K562 (cell line): ENCODE results near the gene MED20. TPM values are rescaled to one million over a fixed set of nuclear protein-coding genes. Genes with fewer than 3 reads are reported as not detected.

Experiments
- ATAC-seq: fragments of 200-7000 bp; cut with Tn5 transposase; 3 replicates; pipeline ENCODE4 v1.9.1; 2020; ENCODE audit warnings: moderate library complexity
- BruUV-seq: library from RNA; stranded (reverse); fragments of 400-500 nt; replicated peaks from 2 replicates; lab custom pipeline; 2021; lab: Mats Ljungman, UMichigan
- CTCF ChIA-PET: fragments of 300-600 bp; formaldehyde crosslinking; extraction: SDS; loops from one replicate; lab custom pipeline; 2021; ENCODE audit warnings: low intra/inter-chr PET ratio; lab: Yijun Ruan, JAX
- POLR2A ChIA-PET: fragments of 300-600, 350-650 bp; sonication (Branson Sonifier 250); formaldehyde crosslinking; extraction: SDS; loops from one replicate; lab custom pipeline; 2021; ENCODE audit warnings: antibody characterized with exemption, inconsistent platforms; lab: Yijun Ruan, JAX
- DNase-seq, 4 experiments: peaks; one replicate each; pipeline versions ENCODE4 v3.0.0 to v3.0.0-alpha.2; 2011 to 2018; ENCODE audit warnings: low spot score in 3 of 4, mixed read lengths in 3 of 4; ENCODE audit errors: extremely low read depth in 1 of 4
- FAIRE-seq: peaks from 2 replicates; lab custom pipeline; 2011; peaks lifted over from hg19 to GRCh38; lab: Jason Lieb, UNC
- H2AFZ ChIP-seq: 2 replicates; pipeline ENCODE4 v1.6.0; 2011; ENCODE audit warnings: low read depth, low read length, control low read depth, inconsistent platforms
- H3K27ac ChIP-seq: fragments of 200-600 bp; 3 replicates; pipeline ENCODE4 v1.8.0; 2011; ENCODE audit warnings: low read depth, mild to moderate bottlenecking, control low read depth, inconsistent platforms, low read length, moderate library complexity, mixed read lengths; ENCODE audit errors: extremely low read depth
- H3K27me3 ChIP-seq, 2 experiments: fragments of 300-600 bp in 1 of 2; 2 replicates in 1 of 2; 3 replicates in 1 of 2; pipeline versions ENCODE4 v1.6.0 to v1.8.0; 2011; ENCODE audit warnings: inconsistent platforms in 2 of 2, low read length in 2 of 2, mild to moderate bottlenecking in 1 of 2, mixed read lengths in 1 of 2, moderate library complexity in 1 of 2; ENCODE audit not compliant: control insufficient read depth in 2 of 2, insufficient read depth in 2 of 2
- H3K36me3 ChIP-seq: fragments of 300-600 bp; 3 replicates; pipeline ENCODE4 v1.8.0; 2011; ENCODE audit warnings: mild to moderate bottlenecking, low read length, inconsistent platforms; ENCODE audit not compliant: control insufficient read depth, insufficient read depth
- H3K4me1 ChIP-seq, 2 experiments: fragments of 200-600 bp in 1 of 2; replicated peaks in 1 of 2; 2 replicates in 1 of 2; 3 replicates in 1 of 2; pipeline versions ENCODE4 v1.5.1 to v1.8.0; 2011; ENCODE audit warnings: inconsistent platforms in 2 of 2, low read length in 2 of 2, mild to moderate bottlenecking in 1 of 2, mixed read lengths in 1 of 2, moderate library complexity in 1 of 2; ENCODE audit not compliant: control insufficient read depth in 2 of 2, insufficient read depth in 2 of 2
- H3K4me2 ChIP-seq: 2 replicates; pipeline ENCODE4 v1.6.1; 2011; ENCODE audit warnings: low read length, control low read depth, inconsistent platforms, mixed read lengths; ENCODE audit not compliant: insufficient read depth
- H3K4me3 ChIP-seq: fragments of 200-600 bp; sonication (generic), shearing (Covaris generic); 2 replicates; pipeline ENCODE4 v1.5.1; 2016; ENCODE audit warnings: control low read depth, inconsistent platforms
- H3K79me2 ChIP-seq: fragments of 200-600 bp; 3 replicates; pipeline ENCODE4 v1.8.0; 2011; ENCODE audit warnings: low read length, inconsistent platforms; ENCODE audit not compliant: control insufficient read depth, insufficient read depth
- H3K9ac ChIP-seq, 2 experiments: 2 replicates each; pipeline versions ENCODE4 v1.6.0 to v1.6.1; 2011; ENCODE audit warnings: low read depth in 2 of 2, low read length in 2 of 2, control low read depth in 1 of 2, inconsistent platforms in 1 of 2, mild to moderate bottlenecking in 1 of 2, mixed read lengths in 1 of 2; ENCODE audit not compliant: insufficient read depth in 1 of 2
- H3K9me1 ChIP-seq: one replicate; pipeline ENCODE4 v1.6.0; 2011; ENCODE audit warnings: inconsistent platforms, mild to moderate bottlenecking, low read length, moderate library complexity; ENCODE audit not compliant: control insufficient read depth, insufficient read depth
- H3K9me3 ChIP-seq: replicated peaks from 2 replicates; pipeline ENCODE4 v1.5.1; 2011; ENCODE audit warnings: low read depth, low read length, inconsistent platforms; ENCODE audit not compliant: control insufficient read depth, insufficient read depth
- H4K20me1 ChIP-seq: replicated peaks from 2 replicates; pipeline ENCODE4 v1.6.1; 2011; ENCODE audit warnings: low read length, inconsistent platforms, mixed read lengths; ENCODE audit not compliant: control insufficient read depth, insufficient read depth
- ATF7 ChIP-seq: fragments of 450-650 bp; IDR thresholded peaks from 2 replicates; pipeline ENCODE4 v1.7.1; 2014; ENCODE audit warnings: mild to moderate bottlenecking, moderate library complexity
- BHLHE40 ChIP-seq: IDR thresholded peaks from 2 replicates; pipeline ENCODE4 v1.6.1; 2011; ENCODE audit warnings: low read length, improper control_type of control experiment
- EWSR1 ChIP-seq: fragments of 450-650 bp; IDR thresholded peaks from 2 replicates; pipeline ENCODE4 v1.6.1; 2018; ENCODE audit warnings: borderline replicate concordance, mild to moderate bottlenecking, low read depth, moderate library complexity; ENCODE audit not compliant: partially characterized antibody
- FOXJ2 ChIP-seq: fragments of 200-800 bp; sonication (Bioruptor generic); IDR thresholded peaks from 2 replicates; pipeline ENCODE4 v1.6.1; 2016; ENCODE audit warnings: missing genetic modification characterization, missing compliant biosample characterization
- MEIS2 ChIP-seq: fragments of 450-650 bp; IDR thresholded peaks from 2 replicates; pipeline ENCODE4 v1.6.1; 2014; ENCODE audit warnings: mild to moderate bottlenecking; ENCODE audit not compliant: partially characterized antibody
- MTA3 ChIP-seq: fragments of 450-650 bp; formaldehyde crosslinking; IDR thresholded peaks from 2 replicates; pipeline ENCODE4 v1.6.1; 2017; ENCODE audit warnings: mild to moderate bottlenecking, borderline replicate concordance
- NRF1 ChIP-seq, 2 experiments: fragments of 450-650 bp; IDR thresholded peaks in 1 of 2; conservative IDR thresholded peaks in 1 of 2; 2 replicates each; pipeline ENCODE4 v1.6.1; 2014; ENCODE audit warnings: mild to moderate bottlenecking in 2 of 2
- PBX2 ChIP-seq, 2 experiments: IDR thresholded peaks in 1 of 2; conservative IDR thresholded peaks in 1 of 2; 2 replicates each; pipeline ENCODE4 v1.6.1; 2016; ENCODE audit warnings: low read depth in 2 of 2, mild to moderate bottlenecking in 1 of 2, missing compliant biosample characterization in 1 of 2, missing genetic modification characterization in 1 of 2, moderate library complexity in 1 of 2
- POLR2A ChIP-seq: fragments of 450-650 bp; conservative IDR thresholded peaks from 2 replicates; pipeline ENCODE4 v1.6.1; 2016
- SIRT6 ChIP-seq: IDR thresholded peaks from one replicate; pipeline ENCODE4 v1.6.1; 2012; ENCODE audit warnings: low read depth, mild to moderate bottlenecking, control low read depth, inconsistent platforms, low read length, moderate library complexity
- SUPT5H ChIP-seq: fragments of 450-650 bp; IDR thresholded peaks from 2 replicates; pipeline ENCODE4 v1.6.1; 2016
- ZC3H4 ChIP-seq: sonication (generic); formaldehyde crosslinking; IDR thresholded peaks from 2 replicates; pipeline ENCODE4 v1.9.0; 2021; ENCODE audit warnings: missing genetic modification reagents, borderline replicate concordance
- ZNF3 ChIP-seq: fragments of 250-450 bp; sonication (Bioruptor Pico); IDR thresholded peaks from 2 replicates; pipeline ENCODE4 v1.5.0; 2021; ENCODE audit warnings: mild to moderate bottlenecking, moderate library complexity
- ZNF436 ChIP-seq: fragments of 250-450, 450-650 bp; sonication (Bioruptor Pico); formaldehyde crosslinking; IDR thresholded peaks from 2 replicates; pipeline ENCODE4 v1.7.0; 2020; ENCODE audit warnings: mild to moderate bottlenecking
- ZNF830 ChIP-seq: fragments of 250-450 bp; sonication (Bioruptor Pico); IDR thresholded peaks from 2 replicates; pipeline ENCODE4 v1.5.0; 2021; ENCODE audit warnings: mild to moderate bottlenecking
- WGBS: fragments of 100-300 bp; shearing (Covaris generic); methylation state at CpG from one replicate; pipeline ENCODE4 v1.1.6; 2016; ENCODE audit warnings: low coverage, mixed read lengths; ENCODE audit not compliant: insufficient coverage; ENCODE audit errors: missing lambda C conversion rate; 5-methylcytosine and 5-hydroxymethylcytosine counted together
- in situ Hi-C: fragments of 300-500 bp; cut with MboI; formaldehyde crosslinking; loops from 4 replicates; pipeline ENCODE4 v1.15.0; 2018; ENCODE audit warnings: inconsistent platforms, mixed read lengths
- intact Hi-C: fragments of 100-400 bp; cut with micrococcal nuclease; formaldehyde crosslinking; loops from 2 replicates; pipeline ENCODE4 v1.14.2; 2022
- polyA plus RNA-seq, 8 experiments: library from polyadenylated mRNA; depleted of rRNA in 4 of 8; stranded (reverse) in 5 of 8; unstranded in 3 of 8; fragments of >200 nt; fragmentation: Nextera tagmentation in 2 of 8; fragmentation: Illumina TruSeq in 1 of 8; extraction: Ambion mirVana in 2 of 8; extraction: Trizol in 1 of 8; gene quantifications; 2 replicates each; pipeline versions ENCODE4 v1.2.1 to v1.2.3, GENCODE V29; 2011 to 2014; ENCODE audit warnings: inconsistent platforms in 1 of 8, missing spikeins in 1 of 8
- total RNA-seq, 7 experiments: library from RNA; depleted of rRNA in 6 of 7; stranded (reverse); fragments of >200 nt in 6 of 7; fragmentation: Illumina TruSeq in 2 of 7; extraction: Trizol in 2 of 7; gene quantifications; 2 replicates each; pipeline versions ENCODE4 v1.2.1 to v1.2.3, GENCODE V29; 2011 to 2021; ENCODE audit warnings: low replicate concordance in 1 of 7
- TF ChIP-seq, protein P1 (sequence below): fragments of 450-650 bp; IDR thresholded peaks from 2 replicates; pipeline ENCODE4 v1.6.1; 2016
- TF ChIP-seq, protein P2 (sequence below), 2 experiments: fragments of 450-650 bp in 1 of 2; IDR thresholded peaks; 2 replicates each; pipeline ENCODE4 v1.6.1; 2011 to 2017; ENCODE audit warnings: low read depth in 2 of 2, antibody characterized with exemption in 1 of 2, borderline replicate concordance in 1 of 2, low read length in 1 of 2, mild to moderate bottlenecking in 1 of 2, mixed read lengths in 1 of 2; ENCODE audit not compliant: control insufficient read depth in 1 of 2

The MED20 gene
- total and polyA plus RNA-seq, 9 of the 15 experiments (the other 6 are each of a cell fraction or from before 2014, with no cell fraction given) = 27.3 to 80.9 (median 46.0) TPM

DNA sequence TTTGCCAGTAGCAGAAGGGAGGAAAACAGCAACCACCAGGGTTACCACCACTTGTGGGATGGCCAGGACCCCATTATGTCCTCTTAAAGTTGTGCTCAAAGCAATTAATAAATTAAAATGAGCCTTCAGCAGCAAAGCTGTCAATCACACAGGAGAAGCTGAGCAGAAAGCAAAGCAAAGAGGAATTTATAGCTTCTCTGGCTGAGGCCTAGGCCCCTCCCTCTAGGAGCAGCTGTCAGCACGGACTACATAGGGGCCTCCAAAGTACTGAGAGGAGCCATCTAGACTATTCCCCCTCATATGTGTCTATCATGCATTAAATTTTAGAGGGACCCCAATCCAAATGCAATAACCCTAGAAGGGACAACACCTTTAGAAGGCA, 14.2 kb upstream of the MED20 start:
- H3K9me3 ChIP-seq = no peaks in the 10 kb centered on the region
- in situ Hi-C loops = loop anchor here (5.0 kb wide), 1 partner anchor 107 kb away; no protein-coding TSS in a partner anchor
- no peak overlapping the region for H2AFZ ChIP-seq
- TSS peak; percentile 20 for BruUV-seq
- H3K4me3 ChIP-seq = no peak overlapping the region
- ATAC-seq (no peak), DNase-seq (no peak), FAIRE-seq (no peak)
- H3K27me3 ChIP-seq = no peaks in the 10 kb centered on the region
- no peak overlapping the region for H3K27ac ChIP-seq
- WGBS = 5% methylated on average over 1 of the region's 1 CpG
- peaks cover 48 to 53% of the 10 kb centered on the region in 2 experiments for H3K4me1 ChIP-seq
- H3K9me1 ChIP-seq = no peaks in the 10 kb centered on the region
- no peak overlapping the region for H3K4me2 ChIP-seq
- peaks cover 61% of the 10 kb centered on the region for H3K79me2 ChIP-seq
- peaks cover 97% of the 10 kb centered on the region for H3K36me3 ChIP-seq
- CTCF ChIA-PET = no interaction called here
- no peak overlapping the region for H3K9ac ChIP-seq
- H4K20me1 ChIP-seq = peaks cover 18% of the 10 kb centered on the region
- intact Hi-C loops = loop anchor here (5.0 to 10.0 kb wide), 2 partner anchors 260 to 282 kb away; partner anchors contain the start of genes GUCA1B and MRPS10
- POLR2A ChIA-PET = interaction anchor here (0.7 to 13.7 kb wide), 10 partner anchors 9 to 149 kb away, joined by 3 to 166 read pairs (median 4); partner anchors contain the start of genes BYSL, MED20 and USP49
- no peak for TF ChIP-seq FOXJ2 (tag)
- peak; percentile 52; the same call in 1 of the 2 replicates for TF ChIP-seq SUPT5H
- TF ChIP-seq ZNF830 (CRISPR knock-in tag) = no peak
- no peak for TF ChIP-seq EWSR1
- TF ChIP-seq ATF7 = no peak
- no peak for TF ChIP-seq NRF1 (conservative IDR thresholded peaks at IDR 0.05 in 1 of 2, IDR thresholded peaks at IDR 0.05 in 1 of 2)
- TF ChIP-seq BHLHE40 = no peak
- TF ChIP-seq SIRT6 = peak; percentile 9
- no peak for TF ChIP-seq ZNF3 (CRISPR knock-in tag)
- TF ChIP-seq POLR2A = peak; percentile 37
- TF ChIP-seq, protein P1, sequence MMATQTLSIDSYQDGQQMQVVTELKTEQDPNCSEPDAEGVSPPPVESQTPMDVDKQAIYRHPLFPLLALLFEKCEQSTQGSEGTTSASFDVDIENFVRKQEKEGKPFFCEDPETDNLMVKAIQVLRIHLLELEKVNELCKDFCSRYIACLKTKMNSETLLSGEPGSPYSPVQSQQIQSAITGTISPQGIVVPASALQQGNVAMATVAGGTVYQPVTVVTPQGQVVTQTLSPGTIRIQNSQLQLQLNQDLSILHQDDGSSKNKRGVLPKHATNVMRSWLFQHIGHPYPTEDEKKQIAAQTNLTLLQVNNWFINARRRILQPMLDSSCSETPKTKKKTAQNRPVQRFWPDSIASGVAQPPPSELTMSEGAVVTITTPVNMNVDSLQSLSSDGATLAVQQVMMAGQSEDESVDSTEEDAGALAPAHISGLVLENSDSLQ = peak; percentile 86
- no peak for TF ChIP-seq ZNF436 (CRISPR knock-in tag)
- no peak for TF ChIP-seq ZC3H4 (CRISPR knock-in tag)
- no peak for TF ChIP-seq MTA3
- TF ChIP-seq MEIS2 = peak; percentile 19
- TF ChIP-seq, protein P2, sequence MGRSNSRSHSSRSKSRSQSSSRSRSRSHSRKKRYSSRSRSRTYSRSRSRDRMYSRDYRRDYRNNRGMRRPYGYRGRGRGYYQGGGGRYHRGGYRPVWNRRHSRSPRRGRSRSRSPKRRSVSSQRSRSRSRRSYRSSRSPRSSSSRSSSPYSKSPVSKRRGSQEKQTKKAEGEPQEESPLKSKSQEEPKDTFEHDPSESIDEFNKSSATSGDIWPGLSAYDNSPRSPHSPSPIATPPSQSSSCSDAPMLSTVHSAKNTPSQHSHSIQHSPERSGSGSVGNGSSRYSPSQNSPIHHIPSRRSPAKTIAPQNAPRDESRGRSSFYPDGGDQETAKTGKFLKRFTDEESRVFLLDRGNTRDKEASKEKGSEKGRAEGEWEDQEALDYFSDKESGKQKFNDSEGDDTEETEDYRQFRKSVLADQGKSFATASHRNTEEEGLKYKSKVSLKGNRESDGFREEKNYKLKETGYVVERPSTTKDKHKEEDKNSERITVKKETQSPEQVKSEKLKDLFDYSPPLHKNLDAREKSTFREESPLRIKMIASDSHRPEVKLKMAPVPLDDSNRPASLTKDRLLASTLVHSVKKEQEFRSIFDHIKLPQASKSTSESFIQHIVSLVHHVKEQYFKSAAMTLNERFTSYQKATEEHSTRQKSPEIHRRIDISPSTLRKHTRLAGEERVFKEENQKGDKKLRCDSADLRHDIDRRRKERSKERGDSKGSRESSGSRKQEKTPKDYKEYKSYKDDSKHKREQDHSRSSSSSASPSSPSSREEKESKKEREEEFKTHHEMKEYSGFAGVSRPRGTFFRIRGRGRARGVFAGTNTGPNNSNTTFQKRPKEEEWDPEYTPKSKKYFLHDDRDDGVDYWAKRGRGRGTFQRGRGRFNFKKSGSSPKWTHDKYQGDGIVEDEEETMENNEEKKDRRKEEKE (IDR thresholded peaks at IDR 0.05; ENCODE audit: borderline replicate concordance in 1 of 2, control insufficient read depth in 1 of 2, low read depth in 2 of 2, low read length in 1 of 2) = no peak
- TF ChIP-seq PBX2 (CRISPR knock-in tag; IDR thresholded peaks at IDR 0.05; ENCODE audit: low read depth) = no peak
- peak; percentile 42 for TF ChIP-seq PBX2 (tag; conservative IDR thresholded peaks at IDR 0.05; ENCODE audit: low read depth)
